ENCODE data around the gene CDH23.

Gene CDH23

GRCh38 chr10:71585564-71586290 lies 189.0 kb downstream of the CDH23 start:
- in situ Hi-C loops (cut with HindIII; ENCODE audit: low sequenced_read_pairs), result no loop called here
- TF ChIP-seq CTCF (IDR thresholded peaks at IDR 0.05; ENCODE audit: low read depth, low read length), result no peak
- H3K4me3 ChIP-seq (ENCODE audit: low read depth, low read length), result no peak overlapping the region
- peak; percentile 67 for DNase-seq (ENCODE audit: low read depth, low spot score)

- H3K4me3 ChIP-seq (ENCODE audit: low read depth, low read length), result no peak overlapping the region
- DNase-seq (ENCODE audit: low read depth, low spot score), result peak; percentile 91
- in situ Hi-C loops (cut with HindIII; ENCODE audit: low sequenced_read_pairs), result no loop called here
- TF ChIP-seq CTCF (IDR thresholded peaks at IDR 0.05; ENCODE audit: low read depth, low read length), result no peak
Observed at GRCh38 chr10:71587941-71588573, 191.3 kb downstream of the CDH23 start.

- no peak for DNase-seq (ENCODE audit: low read depth, low spot score)
- in situ Hi-C loops (cut with HindIII; ENCODE audit: low sequenced_read_pairs), result no loop called here
- H3K4me3 ChIP-seq (ENCODE audit: low read depth, low read length), result no peak overlapping the region
- TF ChIP-seq CTCF (IDR thresholded peaks at IDR 0.05; ENCODE audit: low read depth, low read length), result no peak
Observed at GRCh38 chr10:71588685-71589084, 192.0 kb downstream of the CDH23 start.

- no peak for DNase-seq (ENCODE audit: low read depth, low spot score)
- TF ChIP-seq CTCF (IDR thresholded peaks at IDR 0.05; ENCODE audit: low read depth, low read length), result no peak
- in situ Hi-C loops (cut with HindIII; ENCODE audit: low sequenced_read_pairs), result no loop called here
- no peak overlapping the region for H3K4me3 ChIP-seq (ENCODE audit: low read depth, low read length)
Observed at GRCh38 chr10:71589617-71590551, 193.2 kb downstream of the CDH23 start.

- DNase-seq (ENCODE audit: low read depth, low spot score), result no peak
- in situ Hi-C loops (cut with HindIII; ENCODE audit: low sequenced_read_pairs), result no loop called here
- no peak for TF ChIP-seq CTCF (IDR thresholded peaks at IDR 0.05; ENCODE audit: low read depth, low read length)
- no peak overlapping the region for H3K4me3 ChIP-seq (ENCODE audit: low read depth, low read length)
Observed at GRCh38 chr10:71590781-71591350, 194.1 kb downstream of the CDH23 start.

GRCh38 chr10:71594934-71595571 lies 198.3 kb downstream of the CDH23 start:
- no peak for TF ChIP-seq CTCF (IDR thresholded peaks at IDR 0.05; ENCODE audit: low read depth, low read length)
- no peak overlapping the region for H3K4me3 ChIP-seq (ENCODE audit: low read depth, low read length)
- DNase-seq (ENCODE audit: low read depth, low spot score), result no peak
- in situ Hi-C loops (cut with HindIII; ENCODE audit: low sequenced_read_pairs), result no loop called here

Measured in astrocyte of the spinal cord (primary cell).